NCI-H1105 (cell line): Measurements from ENCODE around the gene CHRNA4.

Source experiments
- DNase-seq: peaks from one replicate; lab custom pipeline; 2025; lab: John Stamatoyannopoulos, UW

The CHRNA4 gene

GRCh38 chr20:63363013-63363957, 2.1 kb upstream of the CHRNA4 start:
- DNase-seq, result no peak

GRCh38 chr20:63362436-63363009, 1.4 kb upstream of the CHRNA4 start:
- no peak for DNase-seq

- peak; percentile 45 for DNase-seq
Observed at GRCh38 chr20:63361519-63362435, 628 bp upstream of the CHRNA4 start.

- no peak for DNase-seq
Observed at GRCh38 chr20:63359937-63360849, 956 bp downstream of the CHRNA4 start.

- DNase-seq, result no peak
Observed at GRCh38 chr20:63359164-63359934, 1.8 kb downstream of the CHRNA4 start.

GRCh38 chr20:63357921-63358905, 2.9 kb downstream of the CHRNA4 start:
- DNase-seq, result peak; percentile 85

- no peak for DNase-seq
Observed at GRCh38 chr20:63356931-63357879, 3.9 kb downstream of the CHRNA4 start.

- DNase-seq, result no peak
Observed at GRCh38 chr20:63356511-63356910, 4.6 kb downstream of the CHRNA4 start.

GRCh38 chr20:63355781-63356295, 5.3 kb downstream of the CHRNA4 start:
- no peak for DNase-seq

- DNase-seq, result no peak
Observed at GRCh38 chr20:63354636-63355350, 6.4 kb downstream of the CHRNA4 start.

GRCh38 chr20:63352811-63353221, 8.3 kb downstream of the CHRNA4 start:
- no peak for DNase-seq

GRCh38 chr20:63351811-63352591, 9.1 kb downstream of the CHRNA4 start:
- peak; percentile 74 for DNase-seq

- no peak for DNase-seq
Observed at GRCh38 chr20:63351326-63351700, 9.8 kb downstream of the CHRNA4 start.

- no peak for DNase-seq
Observed at GRCh38 chr20:63350597-63351325, 10.4 kb downstream of the CHRNA4 start.

GRCh38 chr20:63350196-63350595, 11.0 kb downstream of the CHRNA4 start:
- no peak for DNase-seq

GRCh38 chr20:63349516-63349895, 11.6 kb downstream of the CHRNA4 start:
- DNase-seq, result no peak
